ENCODE results near the gene ZNRF1. TPM values are rescaled to one million over a fixed set of nuclear protein-coding genes. Genes with fewer than 3 reads are reported as not detected.

The ZNRF1 gene
- total RNA-seq, 3 donors from 2014 or later (not counting 1 experiment from before 2014, with no cell fraction given) = 2.4 to 5.1 (median 3.4) TPM

- ATAC-seq (no peak), DNase-seq (no peak)
- H3K9me3 ChIP-seq (ENCODE audit: control insufficient read depth, insufficient read depth, low read length) = no peaks in the 10 kb centered on the region
- no peak overlapping the region for H3K4me3 ChIP-seq (ENCODE audit: low read length)
- H3K4me1 ChIP-seq (ENCODE audit: control insufficient read depth, insufficient read depth, low read length) = peaks cover under 1% of the 10 kb centered on the region
- Mint-ChIP-seq H3K4me1 (no peaks in the 10 kb centered on the region), H3K27ac (no peak overlapping the region), H3K36me3 (no peaks in the 10 kb centered on the region), H3K4me3 (no peak overlapping the region), H3K9me3 (no peaks in the 10 kb centered on the region), H3K27me3 (ENCODE audit: low read depth in 2 of 2) (peaks cover 0 to 2% of the 10 kb centered on the region in 2 donors)
- no peaks in the 10 kb centered on the region for H3K27me3 ChIP-seq (ENCODE audit: control insufficient read depth, insufficient read depth, low read length)
- intact Hi-C loops (cut with micrococcal nuclease) = no loop called here
- H3K36me3 ChIP-seq (ENCODE audit: control insufficient read depth, insufficient read depth, low read length) = no peaks in the 10 kb centered on the region
- 71% methylated on average over 7 of the region's 7 CpGs for WGBS (ENCODE audit: insufficient coverage)
- no peak for TF ChIP-seq CTCF (IDR thresholded peaks at IDR 0.05)
- no peak overlapping the region for H3K27ac ChIP-seq (ENCODE audit: low read length)
Measured at GRCh38 chr16:75092777-75093176, 94.0 kb downstream of the ZNRF1 start.

- DNase-seq = no peak
- Mint-ChIP-seq H3K4me3 (no peak overlapping the region), H3K27ac (no peak overlapping the region), H3K27me3 (ENCODE audit: low read depth in 2 of 2) (peaks cover 0 to 2% of the 10 kb centered on the region in 2 donors), H3K36me3 (no peaks in the 10 kb centered on the region), H3K9me3 (no peaks in the 10 kb centered on the region), H3K4me1 (peaks cover 0 to 3% of the 10 kb centered on the region in 2 donors)
- Histone ChIP-seq H3K9me3 (ENCODE audit: control insufficient read depth, insufficient read depth, low read length) (no peaks in the 10 kb centered on the region), H3K4me3 (ENCODE audit: low read length) (no peak overlapping the region), H3K27me3 (ENCODE audit: control insufficient read depth, insufficient read depth, low read length) (no peaks in the 10 kb centered on the region), H3K36me3 (ENCODE audit: control insufficient read depth, insufficient read depth, low read length) (no peaks in the 10 kb centered on the region), H3K27ac (ENCODE audit: low read length) (no peak overlapping the region), H3K4me1 (ENCODE audit: control insufficient read depth, insufficient read depth, low read length) (peaks cover 12% of the 10 kb centered on the region)
- intact Hi-C loops (cut with micrococcal nuclease) = no loop called here
- 91% methylated on average over 23 of the region's 23 CpGs for WGBS (ENCODE audit: insufficient coverage)
- ATAC-seq = no peak
- no peak for TF ChIP-seq CTCF (IDR thresholded peaks at IDR 0.05)
Measured at GRCh38 chr16:75093598-75094540, 95.0 kb downstream of the ZNRF1 start.

GRCh38 chr16:75095204-75095621, 96.4 kb downstream of the ZNRF1 start:
- intact Hi-C loops (cut with micrococcal nuclease) = no loop called here
- H3K9me3 ChIP-seq (ENCODE audit: control insufficient read depth, insufficient read depth, low read length) = no peaks in the 10 kb centered on the region
- H3K27ac Mint-ChIP-seq = no peak overlapping the region

More at GRCh38 chr16:75095204-75095621, 96.4 kb downstream of the ZNRF1 start:
- Histone ChIP-seq H3K27ac (ENCODE audit: low read length) (no peak overlapping the region), H3K27me3 (ENCODE audit: control insufficient read depth, insufficient read depth, low read length) (no peaks in the 10 kb centered on the region), H3K4me1 (ENCODE audit: control insufficient read depth, insufficient read depth, low read length) (peaks cover 25% of the 10 kb centered on the region), H3K36me3 (ENCODE audit: control insufficient read depth, insufficient read depth, low read length) (no peaks in the 10 kb centered on the region), H3K4me3 (ENCODE audit: low read length) (no peak overlapping the region)
- 93% methylated on average over 14 of the region's 14 CpGs for WGBS (ENCODE audit: insufficient coverage)
- no peaks in the 10 kb centered on the region for H3K36me3 Mint-ChIP-seq
- H3K4me3 Mint-ChIP-seq = no peak overlapping the region
- H3K4me1 Mint-ChIP-seq = peaks cover 9 to 16% of the 10 kb centered on the region in 2 donors
- no peaks in the 10 kb centered on the region for H3K9me3 Mint-ChIP-seq
- H3K27me3 Mint-ChIP-seq (ENCODE audit: low read depth in 2 of 2) = no peaks in the 10 kb centered on the region
- ATAC-seq = no peak
- no peak for TF ChIP-seq CTCF (IDR thresholded peaks at IDR 0.05)
- DNase-seq = no peak
